Measurements from ENCODE around the gene KRT26.
"Not testable (repeated sequence)": the region's sequence is repeated elsewhere in the genome, so short reads cannot be mapped to it uniquely, and the experiment has no call there.

KRT26 gene

DNA sequence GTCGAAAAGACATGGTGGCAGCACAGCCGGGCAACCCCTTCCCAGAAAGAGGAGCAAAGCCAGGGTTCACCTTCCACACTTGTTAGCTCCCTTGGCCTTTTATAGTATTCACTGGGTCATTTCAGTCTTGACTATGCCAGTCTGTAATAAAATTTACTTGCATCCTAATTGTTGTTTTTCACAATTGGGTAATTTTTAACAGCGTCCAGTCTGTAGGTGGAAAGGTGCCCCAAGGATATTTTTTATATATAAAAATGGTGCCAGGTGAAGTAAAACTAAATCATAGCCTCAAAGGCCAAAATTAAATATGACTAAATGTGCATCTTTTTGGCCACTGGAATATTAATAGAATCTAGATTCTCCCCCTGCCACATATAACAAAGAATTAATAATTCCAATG lies at the start of gene KRT26:
KRT26 (minus strand) TSS at position 101 of the 400 bp plus-strand sequence; CDS start at position 13, 88 bp downstream.
- no peak for DNase-seq

DNA sequence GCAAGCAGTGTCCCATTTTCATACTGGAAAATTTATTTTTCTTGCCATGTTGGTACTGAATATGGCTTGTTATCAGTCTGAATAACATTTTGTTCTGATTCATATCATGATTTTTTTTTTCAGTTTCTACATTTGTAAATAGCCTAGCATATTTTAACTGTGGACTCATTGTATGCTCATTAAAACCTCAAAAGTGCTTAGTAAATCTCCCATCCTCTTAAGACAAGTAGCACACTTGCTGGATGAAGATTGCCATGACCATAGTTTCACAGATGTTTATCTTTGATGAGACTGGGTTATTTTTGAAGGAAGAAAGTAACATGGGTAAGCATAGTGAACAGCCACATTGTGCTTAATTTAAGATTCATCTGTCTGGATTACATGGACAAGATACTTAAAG lies 49.5 kb upstream of the KRT26 start:
- no peak for DNase-seq

- DNase-seq: no peak
Measured at GRCh38 chr17:40820228-40820838, 48.3 kb upstream of the KRT26 start.

DNA sequence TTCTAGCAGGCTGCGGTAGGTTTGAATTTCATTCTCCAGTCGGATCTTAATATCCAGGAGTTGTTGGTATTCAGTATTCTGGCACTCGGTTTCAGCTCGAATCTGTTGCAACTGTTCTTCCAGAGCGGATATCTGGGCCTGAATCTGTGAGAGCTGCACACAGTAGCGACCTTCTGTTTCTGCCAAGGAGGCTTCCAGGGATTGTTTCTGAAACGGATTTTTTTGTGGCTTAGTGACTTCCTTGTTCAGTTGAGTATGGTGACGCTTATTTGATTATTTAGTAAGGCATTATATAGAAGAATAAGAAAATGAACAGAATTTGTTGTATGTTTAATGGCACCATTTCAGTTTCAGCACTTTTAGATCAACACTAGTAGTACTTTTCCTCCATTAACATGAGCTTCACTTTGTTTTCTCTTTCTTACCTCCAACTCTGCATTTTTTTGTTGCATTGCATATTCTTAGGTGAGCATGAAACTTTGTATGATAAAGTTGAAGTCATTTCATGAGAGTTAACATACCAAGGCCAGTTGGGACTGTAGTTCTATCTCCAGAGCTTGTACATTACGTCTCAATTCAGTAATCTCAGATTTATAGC lies 47.6 kb upstream of the KRT26 start:
- DNase-seq: peak; percentile 34 to 45

- peak; percentile 80 to 81 for DNase-seq
Measured at GRCh38 chr17:40818733-40819527, 46.9 kb upstream of the KRT26 start.

DNA sequence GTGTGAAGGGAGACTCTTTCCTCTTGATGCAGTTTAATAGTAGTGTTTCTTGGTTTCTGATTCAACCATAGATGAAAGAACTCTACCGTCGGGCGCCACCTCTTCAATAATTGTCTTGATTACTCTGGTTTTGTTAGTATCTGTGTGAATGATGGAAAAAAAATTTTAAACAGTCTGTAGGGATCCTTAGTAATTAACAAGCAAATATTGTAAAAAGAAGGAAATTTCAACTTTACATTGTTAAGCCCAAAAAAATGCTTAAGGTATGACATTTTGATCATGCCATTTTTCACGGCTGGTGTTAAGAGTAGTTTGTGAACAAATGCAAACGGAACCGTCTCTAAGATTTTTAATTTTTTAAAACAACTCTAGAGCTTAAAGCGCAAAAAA lies 46.3 kb upstream of the KRT26 start:
- DNase-seq: no peak

GRCh38 chr17:40817103-40817682 lies 45.2 kb upstream of the KRT26 start:
- no peak for DNase-seq

GRCh38 chr17:40816569-40816968 lies 44.6 kb upstream of the KRT26 start:
- no peak for DNase-seq

GRCh38 chr17:40815381-40815780 lies 43.4 kb upstream of the KRT26 start:
- no peak for DNase-seq

DNA sequence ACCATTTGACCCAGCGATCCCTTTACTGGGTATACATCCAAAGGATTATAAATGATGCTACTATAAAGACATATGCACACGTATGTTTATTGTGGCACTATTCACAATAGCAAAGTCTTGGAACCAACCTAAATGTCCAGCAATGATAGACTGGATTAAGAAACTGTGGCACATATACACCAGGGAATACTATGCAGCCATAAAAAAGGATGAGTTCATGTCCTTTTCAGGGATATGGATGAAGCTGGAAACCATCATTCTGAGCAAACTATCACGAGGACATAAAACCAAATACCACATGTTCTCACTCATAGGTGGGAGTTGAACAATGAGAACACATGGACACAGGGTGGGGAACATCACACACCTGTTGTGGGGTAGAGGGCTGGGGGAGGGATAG lies 42.7 kb upstream of the KRT26 start:
- not testable (repeated sequence) for DNase-seq

- no peak for DNase-seq
Measured at GRCh38 chr17:40813804-40814203, 41.8 kb upstream of the KRT26 start.

- no peak for DNase-seq
Measured at GRCh38 chr17:40812639-40813038, 40.6 kb upstream of the KRT26 start.

GRCh38 chr17:40810494-40810893 lies 38.5 kb upstream of the KRT26 start:
- peak; percentile 100 for DNase-seq

- no peak for DNase-seq
Measured at GRCh38 chr17:40809721-40810421, 37.9 kb upstream of the KRT26 start.

GRCh38 chr17:40806131-40806530 lies 34.1 kb upstream of the KRT26 start:
- no peak for DNase-seq

DNA sequence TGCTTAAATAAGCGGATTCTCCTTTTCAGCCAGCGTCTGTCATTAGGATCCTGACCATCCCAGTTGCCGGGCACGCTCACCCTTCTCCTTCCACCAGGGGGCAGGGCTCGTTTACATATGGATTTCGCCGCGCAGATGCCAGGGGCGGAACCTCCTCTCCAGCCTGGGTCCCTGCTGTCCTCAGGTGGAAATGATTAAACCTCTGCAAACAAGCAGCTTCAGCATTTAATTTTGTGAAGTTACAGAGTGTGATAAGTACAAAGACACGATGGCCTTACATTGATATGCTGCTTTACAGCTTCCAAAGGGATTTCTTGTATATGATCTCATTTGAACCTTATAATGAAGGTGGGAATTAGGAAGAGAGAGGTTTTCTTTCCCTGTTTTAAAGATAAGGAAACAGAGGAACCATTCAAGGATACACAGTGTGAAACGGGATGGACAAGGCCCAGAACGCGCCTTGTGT lies 31.6 kb upstream of the KRT26 start:
- peak; percentile 77 to 80 for DNase-seq

GRCh38 chr17:40801157-40801556 lies 29.2 kb upstream of the KRT26 start:
- DNase-seq: no peak

- no peak for DNase-seq
Measured at GRCh38 chr17:40800381-40800780, 28.4 kb upstream of the KRT26 start.

GRCh38 chr17:40799859-40800258 lies 27.9 kb upstream of the KRT26 start, which contains the start of gene KRT28:
KRT28 (minus strand) TSS chr17:40799959; CDS start chr17:40799893, 66 bp downstream.
- DNase-seq: no peak

DNA sequence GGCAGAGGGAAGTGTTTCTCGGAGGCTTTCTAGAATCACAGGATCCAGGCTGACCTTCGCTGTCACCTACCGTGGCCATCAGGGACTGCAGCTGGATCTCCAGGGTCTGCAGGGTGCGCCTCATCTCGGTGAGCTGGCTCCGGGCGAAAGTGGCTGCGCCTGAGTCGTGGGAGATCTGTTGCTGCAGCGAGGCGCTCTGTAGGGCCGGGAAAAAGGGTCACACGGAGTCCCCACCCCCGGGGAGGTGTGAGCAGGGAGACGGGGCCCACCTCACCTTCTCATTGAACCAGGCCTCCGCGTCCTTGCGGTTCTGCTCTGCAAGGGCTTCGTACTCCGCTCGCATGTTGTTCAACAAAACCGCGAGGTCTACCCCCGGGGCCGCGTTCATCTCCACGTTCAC lies 24.8 kb upstream of the KRT26 start:
- DNase-seq: no peak

DNA sequence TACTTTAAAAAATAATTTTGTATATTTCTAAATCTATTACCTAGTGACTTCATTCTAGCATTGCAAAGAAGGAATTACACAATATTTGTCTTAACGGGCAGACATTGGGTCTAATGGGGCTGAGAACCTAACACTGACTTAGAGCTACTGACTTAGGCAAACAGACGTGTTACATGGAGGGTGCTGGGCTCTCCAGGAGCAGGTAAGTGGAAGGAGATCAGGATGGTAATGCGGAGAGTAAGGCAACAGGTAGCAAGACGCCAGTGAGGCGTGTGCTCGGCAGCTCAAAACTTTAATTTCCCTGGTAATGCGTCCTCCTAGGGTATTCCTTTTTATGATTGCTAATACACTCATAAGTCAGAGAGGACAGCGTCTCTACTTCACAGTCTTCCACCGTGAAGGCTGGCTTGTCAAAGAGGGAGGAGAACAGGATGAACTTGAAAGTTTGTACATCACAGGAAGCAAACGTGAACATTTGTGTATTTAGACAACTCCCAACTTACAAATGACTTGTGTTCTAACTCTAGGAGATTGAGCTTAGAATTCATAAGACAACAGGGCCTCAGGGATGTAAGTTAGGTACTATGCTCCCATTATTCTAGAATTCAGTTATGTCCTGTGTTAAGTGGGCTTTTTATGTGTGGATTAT lies 23.1 kb upstream of the KRT26 start:
- peak in 1 of 2 experiments; percentile 17 for DNase-seq

GRCh38 chr17:40794466-40794865 lies 22.5 kb upstream of the KRT26 start:
- peak; percentile 53 to 60 for DNase-seq

Data from AML-193 (cell line).